HUES6 (cell line): Measurements from ENCODE around the gene MAP6D1.

Experiments used
- H3K27ac ChIP-seq: 2 replicates; pipeline ENCODE4 v1.7.0; 2013; ENCODE audit warnings: low read depth, mild to moderate bottlenecking, low read length, inconsistent platforms
- H3K27me3 ChIP-seq: 2 replicates; pipeline ENCODE4 v1.6.1; 2013; ENCODE audit warnings: low read length; ENCODE audit not compliant: control insufficient read depth, insufficient read depth
- H3K36me3 ChIP-seq: 2 replicates; pipeline ENCODE4 v1.6.1; 2013; ENCODE audit warnings: low read length; ENCODE audit not compliant: control insufficient read depth, insufficient read depth
- H3K4me1 ChIP-seq: 2 replicates; pipeline ENCODE4 v1.6.1; 2013; ENCODE audit warnings: low read length; ENCODE audit not compliant: control insufficient read depth, insufficient read depth
- H3K4me3 ChIP-seq: 2 replicates; pipeline ENCODE4 v1.5.1; 2013; ENCODE audit warnings: low read depth, low read length
- H3K9ac ChIP-seq: one replicate; pipeline ENCODE4 v1.6.1; 2013; ENCODE audit warnings: mild to moderate bottlenecking, low read length
- H3K9me3 ChIP-seq: 2 replicates; pipeline ENCODE4 v1.6.1; 2013; ENCODE audit warnings: low read depth, low read length; ENCODE audit not compliant: control insufficient read depth, insufficient read depth

MAP6D1 gene

DNA sequence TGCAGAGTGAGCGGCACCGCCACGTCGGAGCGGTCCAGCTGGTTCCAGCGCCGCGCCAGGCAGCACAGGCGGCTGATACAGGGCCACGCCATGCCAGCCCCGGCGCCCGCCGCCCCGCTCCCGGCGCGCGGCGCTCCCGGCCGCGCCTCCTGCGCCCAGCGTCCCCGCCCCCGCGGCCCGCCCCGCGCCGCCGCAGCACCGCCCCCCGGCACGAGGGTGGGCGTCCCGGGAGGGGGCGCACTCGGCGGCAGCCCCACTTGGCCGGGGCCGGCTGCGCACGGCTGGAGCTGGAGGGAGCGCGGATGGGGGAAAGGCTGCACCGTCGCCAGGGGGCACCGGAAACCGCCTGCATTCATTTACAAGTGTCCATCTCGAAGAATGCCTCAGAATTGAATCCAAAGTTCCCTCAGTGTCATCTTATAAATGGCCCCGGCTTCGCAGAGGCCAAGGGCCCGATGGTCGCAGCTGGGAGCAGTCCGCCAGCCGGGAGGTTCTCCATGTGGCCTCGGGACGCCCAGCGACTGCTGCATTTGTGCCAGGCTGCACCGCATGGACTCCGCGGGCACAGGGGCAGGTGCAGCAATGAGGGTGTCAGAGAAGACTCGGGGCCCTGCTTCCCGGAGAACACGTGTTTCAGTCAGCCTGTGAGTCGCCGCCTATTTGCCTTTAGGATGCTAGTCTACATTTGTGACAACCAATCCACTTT, at the start of gene MAP6D1:
MAP6D1 (minus strand) TSS at position 122 of the 706 bp plus-strand sequence; CDS start at position 92, 30 bp downstream.
- Histone ChIP-seq H3K36me3 (peaks cover 25% of the 10 kb centered on the region), H3K4me3 (peak within 1 kb of the TSS; percentile 88), H3K27ac (no peak within 1 kb of the TSS), H3K4me1 (0 out of 2 replicates have a peak, but pooled peaks cover 6% of the 10 kb centered on the region), H3K27me3 (peaks cover 12% of the 10 kb centered on the region), H3K9me3 (no peaks in the 10 kb centered on the region), H3K9ac (peak within 1 kb of the TSS; percentile 61)

- Histone ChIP-seq H3K4me1 (peaks cover 7% of the 10 kb centered on the region; the same call in 1 of the 2 replicates), H3K4me3 (no peak overlapping the region), H3K36me3 (peaks cover 7% of the 10 kb centered on the region), H3K9me3 (no peaks in the 10 kb centered on the region), H3K9ac (no peak overlapping the region), H3K27me3 (no peaks in the 10 kb centered on the region), H3K27ac (no peak overlapping the region)
These were observed 48.5 kb upstream of the MAP6D1 start for GRCh38 chr3:183873914-183874313.

DNA sequence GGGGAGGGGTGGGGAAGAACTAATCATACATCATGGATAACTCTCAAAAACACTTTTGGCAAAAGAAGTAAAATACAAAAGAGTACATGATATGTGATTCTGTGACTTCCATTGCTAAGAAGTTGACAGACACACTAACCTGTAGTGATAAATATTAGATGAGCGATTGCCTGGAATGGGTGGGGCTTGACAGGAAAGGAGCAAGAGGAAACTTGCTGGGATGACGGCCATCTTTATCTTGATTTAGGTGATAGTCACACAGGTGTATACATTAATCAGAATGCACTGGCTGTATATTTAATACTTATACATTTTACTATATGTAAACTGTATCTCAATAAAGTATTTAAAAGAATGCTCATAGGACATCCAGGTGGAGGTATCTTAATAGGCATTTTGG, 46.2 kb upstream of the MAP6D1 start:
- Histone ChIP-seq H3K9me3 (no peaks in the 10 kb centered on the region), H3K9ac (no peak overlapping the region), H3K4me3 (no peak overlapping the region), H3K4me1 (no peaks in the 10 kb centered on the region), H3K27me3 (no peaks in the 10 kb centered on the region), H3K36me3 (peaks cover 17% of the 10 kb centered on the region), H3K27ac (no peak overlapping the region)

- H3K9ac ChIP-seq: no peak overlapping the region
- no peaks in the 10 kb centered on the region for H3K27me3 ChIP-seq
- no peaks in the 10 kb centered on the region for H3K9me3 ChIP-seq
- H3K27ac ChIP-seq: no peak overlapping the region
- H3K4me1 ChIP-seq: no peaks in the 10 kb centered on the region
- H3K36me3 ChIP-seq: peaks cover 26% of the 10 kb centered on the region
- no peak overlapping the region for H3K4me3 ChIP-seq
These were observed 45.2 kb upstream of the MAP6D1 start for GRCh38 chr3:183870563-183870962.

DNA sequence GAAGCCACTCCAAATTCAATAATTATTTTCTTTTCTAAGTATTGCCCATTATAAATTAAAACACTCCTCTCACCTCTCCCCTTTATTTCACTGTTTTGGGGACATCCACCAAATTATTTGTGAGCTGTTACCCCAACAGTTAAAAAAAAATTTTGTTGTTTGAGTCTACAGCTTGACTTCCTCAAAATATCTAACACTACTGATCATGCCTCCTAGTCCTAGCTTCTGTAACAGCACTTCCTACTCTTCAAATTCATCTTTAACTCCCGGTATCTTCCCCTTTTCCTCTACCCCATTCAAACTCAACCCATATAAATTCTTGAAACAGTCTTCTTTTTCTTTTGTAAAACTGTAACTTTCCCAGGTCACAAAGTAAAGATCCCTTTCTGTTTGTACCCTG, 43.4 kb upstream of the MAP6D1 start:
- no peaks in the 10 kb centered on the region for H3K4me1 ChIP-seq
- peaks cover 39% of the 10 kb centered on the region for H3K36me3 ChIP-seq
- no peak overlapping the region for H3K27ac ChIP-seq
- no peaks in the 10 kb centered on the region for H3K9me3 ChIP-seq
- H3K27me3 ChIP-seq: no peaks in the 10 kb centered on the region
- no peak overlapping the region for H3K9ac ChIP-seq
- no peak overlapping the region for H3K4me3 ChIP-seq

DNA sequence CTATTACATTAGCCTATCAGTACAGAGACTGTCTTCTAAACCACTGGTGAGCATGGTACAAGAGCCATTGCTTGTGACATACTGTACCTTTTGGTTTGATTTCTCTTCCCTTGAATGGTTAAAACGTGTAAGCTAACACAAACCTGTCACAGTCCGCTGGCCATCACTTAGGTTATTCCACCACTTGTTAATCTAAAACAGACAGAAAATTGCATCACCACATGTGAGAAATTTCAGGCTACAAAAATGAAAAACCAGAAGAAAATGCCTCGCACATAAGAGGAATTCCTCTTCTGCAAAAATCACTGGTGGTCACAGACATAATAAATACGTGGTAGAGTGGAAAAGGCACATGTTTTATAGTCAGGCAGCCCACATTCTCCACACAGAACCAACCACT, 37.2 kb upstream of the MAP6D1 start:
- Histone ChIP-seq H3K27me3 (no peaks in the 10 kb centered on the region), H3K4me1 (no peaks in the 10 kb centered on the region), H3K36me3 (peaks cover 83% of the 10 kb centered on the region), H3K9me3 (no peaks in the 10 kb centered on the region), H3K9ac (no peak overlapping the region), H3K27ac (no peak overlapping the region), H3K4me3 (no peak overlapping the region)

- no peaks in the 10 kb centered on the region for H3K27me3 ChIP-seq
- no peaks in the 10 kb centered on the region for H3K4me1 ChIP-seq
- H3K9ac ChIP-seq: no peak overlapping the region
- H3K4me3 ChIP-seq: no peak overlapping the region
- H3K36me3 ChIP-seq: peaks cover 78% of the 10 kb centered on the region
- H3K27ac ChIP-seq: no peak overlapping the region
- H3K9me3 ChIP-seq: no peaks in the 10 kb centered on the region
These were observed 32.5 kb upstream of the MAP6D1 start for GRCh38 chr3:183857863-183858262.

GRCh38 chr3:183854318-183855035, 29.1 kb upstream of the MAP6D1 start:
- no peak overlapping the region for H3K4me3 ChIP-seq
- no peak overlapping the region for H3K9ac ChIP-seq
- H3K27ac ChIP-seq: no peak overlapping the region
- H3K27me3 ChIP-seq: no peaks in the 10 kb centered on the region
- H3K36me3 ChIP-seq: peaks cover 61% of the 10 kb centered on the region
- no peaks in the 10 kb centered on the region for H3K4me1 ChIP-seq
- H3K9me3 ChIP-seq: no peaks in the 10 kb centered on the region

GRCh38 chr3:183845608-183846288, 20.4 kb upstream of the MAP6D1 start:
- Histone ChIP-seq H3K36me3 (peaks cover 80% of the 10 kb centered on the region), H3K4me3 (no peak overlapping the region), H3K9ac (no peak overlapping the region), H3K27ac (no peak overlapping the region), H3K4me1 (no peaks in the 10 kb centered on the region), H3K27me3 (no peaks in the 10 kb centered on the region), H3K9me3 (no peaks in the 10 kb centered on the region)

- no peak overlapping the region for H3K4me3 ChIP-seq
These were observed 19.7 kb upstream of the MAP6D1 start for GRCh38 chr3:183845090-183845489.

GRCh38 chr3:183844606-183845005, 19.2 kb upstream of the MAP6D1 start:
- Histone ChIP-seq H3K4me3 (no peak overlapping the region), H3K9me3 (no peaks in the 10 kb centered on the region), H3K36me3 (peaks cover 83% of the 10 kb centered on the region), H3K27ac (no peak overlapping the region), H3K9ac (no peak overlapping the region), H3K4me1 (no peaks in the 10 kb centered on the region), H3K27me3 (no peaks in the 10 kb centered on the region)

More at GRCh38 chr3:183845090-183845489, 19.7 kb upstream of the MAP6D1 start:
- Histone ChIP-seq H3K27me3 (no peaks in the 10 kb centered on the region), H3K9ac (no peak overlapping the region), H3K4me1 (no peaks in the 10 kb centered on the region), H3K36me3 (peaks cover 81% of the 10 kb centered on the region), H3K9me3 (no peaks in the 10 kb centered on the region), H3K27ac (no peak overlapping the region)
